ENCODE measurements around the gene R3HDM1.

R3HDM1 gene

DNA sequence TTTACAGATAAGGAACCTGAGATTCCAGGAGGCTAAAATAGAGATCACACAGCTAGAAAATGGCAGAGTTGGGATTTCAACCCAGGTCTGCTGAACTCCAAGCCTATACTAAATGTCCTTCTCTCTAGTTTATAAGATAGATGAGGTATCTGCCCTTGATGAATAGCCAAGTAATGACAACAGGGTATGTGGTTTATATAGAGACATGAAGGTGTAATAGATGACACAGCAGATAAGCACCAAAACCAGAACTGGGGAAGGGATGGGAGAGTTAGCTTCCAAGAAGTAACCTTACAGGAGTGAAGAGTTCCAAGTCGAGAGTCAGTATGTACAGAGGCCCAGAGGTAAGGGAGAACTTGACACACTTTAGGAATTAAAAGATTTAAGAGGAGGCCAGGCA, 105.7 kb downstream of the R3HDM1 start:
- H3K4me3 ChIP-seq (ENCODE audit: low read length), result no peak overlapping the region
- TF ChIP-seq, protein P1, sequence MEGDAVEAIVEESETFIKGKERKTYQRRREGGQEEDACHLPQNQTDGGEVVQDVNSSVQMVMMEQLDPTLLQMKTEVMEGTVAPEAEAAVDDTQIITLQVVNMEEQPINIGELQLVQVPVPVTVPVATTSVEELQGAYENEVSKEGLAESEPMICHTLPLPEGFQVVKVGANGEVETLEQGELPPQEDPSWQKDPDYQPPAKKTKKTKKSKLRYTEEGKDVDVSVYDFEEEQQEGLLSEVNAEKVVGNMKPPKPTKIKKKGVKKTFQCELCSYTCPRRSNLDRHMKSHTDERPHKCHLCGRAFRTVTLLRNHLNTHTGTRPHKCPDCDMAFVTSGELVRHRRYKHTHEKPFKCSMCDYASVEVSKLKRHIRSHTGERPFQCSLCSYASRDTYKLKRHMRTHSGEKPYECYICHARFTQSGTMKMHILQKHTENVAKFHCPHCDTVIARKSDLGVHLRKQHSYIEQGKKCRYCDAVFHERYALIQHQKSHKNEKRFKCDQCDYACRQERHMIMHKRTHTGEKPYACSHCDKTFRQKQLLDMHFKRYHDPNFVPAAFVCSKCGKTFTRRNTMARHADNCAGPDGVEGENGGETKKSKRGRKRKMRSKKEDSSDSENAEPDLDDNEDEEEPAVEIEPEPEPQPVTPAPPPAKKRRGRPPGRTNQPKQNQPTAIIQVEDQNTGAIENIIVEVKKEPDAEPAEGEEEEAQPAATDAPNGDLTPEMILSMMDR (IDR thresholded peaks at IDR 0.05; ENCODE audit: insufficient read depth, low read depth, low read length, missing control alignments), result no peak
- no peak for DNase-seq (ENCODE audit: low read depth)

- TF ChIP-seq, protein P1 (IDR thresholded peaks at IDR 0.05; ENCODE audit: insufficient read depth, low read depth, low read length, missing control alignments), result no peak
- DNase-seq (ENCODE audit: low read depth), result no peak
- no peak overlapping the region for H3K4me3 ChIP-seq (ENCODE audit: low read length)
Observed at GRCh38 chr2:135637456-135638087, 106.3 kb downstream of the R3HDM1 start.

GRCh38 chr2:135638825-135639224, 107.5 kb downstream of the R3HDM1 start:
- H3K4me3 ChIP-seq (ENCODE audit: low read length), result no peak overlapping the region
- DNase-seq (ENCODE audit: low read depth), result no peak
- TF ChIP-seq, protein P1 (IDR thresholded peaks at IDR 0.05; ENCODE audit: insufficient read depth, low read depth, low read length, missing control alignments), result no peak

DNA sequence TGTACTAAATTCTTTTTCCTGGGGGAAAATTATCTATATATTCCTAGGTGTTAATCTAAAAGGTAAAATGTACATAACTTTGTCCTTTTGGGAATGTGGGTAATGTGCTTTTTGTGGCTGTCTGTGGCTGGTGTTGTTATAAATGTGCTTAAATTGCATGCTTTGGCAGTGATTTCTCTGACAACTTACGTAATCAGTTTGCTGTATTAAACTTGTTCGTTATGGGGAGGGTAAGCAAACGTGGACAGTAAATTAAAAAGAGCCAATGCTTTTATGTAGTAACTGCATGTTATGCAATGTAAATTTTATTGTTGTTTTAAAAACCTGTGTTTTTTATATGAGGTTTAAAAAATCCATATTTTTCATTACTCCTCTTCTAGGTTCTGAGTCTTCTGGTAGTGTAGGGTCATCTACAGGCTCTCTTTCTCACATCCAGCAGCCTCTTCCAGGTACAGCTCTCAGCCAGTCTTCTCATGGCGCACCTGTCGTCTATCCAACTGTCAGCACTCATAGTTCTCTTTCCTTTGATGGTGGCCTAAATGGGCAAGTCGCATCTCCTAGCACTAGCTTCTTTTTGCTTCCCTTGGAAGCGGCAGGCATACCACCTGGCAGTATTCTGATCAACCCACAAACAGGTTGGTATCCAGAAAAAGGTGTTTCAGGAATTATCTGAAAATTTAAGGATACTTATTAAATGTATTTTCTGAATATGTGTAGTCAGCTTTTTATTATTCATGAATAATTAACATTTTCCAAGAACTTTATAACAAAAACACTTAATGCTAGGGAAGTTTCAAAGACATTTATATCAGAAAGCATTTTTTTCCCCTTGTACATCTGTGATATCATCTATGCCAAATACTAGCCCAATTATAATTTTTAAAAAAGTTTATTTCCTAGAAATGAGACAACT, 110.1 kb downstream of the R3HDM1 start:
- DNase-seq (ENCODE audit: low read depth), result no peak
- H3K4me3 ChIP-seq (ENCODE audit: low read length), result no peak overlapping the region
- TF ChIP-seq, protein P1 (IDR thresholded peaks at IDR 0.05; ENCODE audit: insufficient read depth, low read depth, low read length, missing control alignments), result no peak

- no peak for DNase-seq (ENCODE audit: low read depth)
- no peak overlapping the region for H3K4me3 ChIP-seq (ENCODE audit: low read length)
- TF ChIP-seq, protein P1 (IDR thresholded peaks at IDR 0.05; ENCODE audit: insufficient read depth, low read depth, low read length, missing control alignments), result no peak
Observed at GRCh38 chr2:135647836-135648579, 116.7 kb downstream of the R3HDM1 start.

DNA sequence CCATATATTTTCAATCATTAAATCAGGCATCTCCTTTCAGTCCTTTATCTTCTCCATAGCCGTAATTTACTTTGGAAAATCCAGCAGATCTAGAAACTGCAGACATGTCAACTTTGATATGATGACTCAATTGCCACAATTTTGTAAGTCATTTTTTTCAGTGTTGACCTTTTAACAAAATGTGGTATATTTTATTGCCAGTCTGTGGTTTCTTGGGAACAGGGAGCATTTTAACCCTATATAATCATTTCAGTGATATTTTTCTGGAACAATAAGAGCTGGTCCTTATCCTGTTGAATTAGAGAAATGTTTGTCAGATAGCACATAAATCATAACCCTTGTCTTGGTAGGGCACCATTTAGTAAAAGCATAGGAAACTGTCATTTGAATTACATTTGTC, 119.4 kb downstream of the R3HDM1 start:
- no peak overlapping the region for H3K4me3 ChIP-seq (ENCODE audit: low read length)
- TF ChIP-seq, protein P1 (IDR thresholded peaks at IDR 0.05; ENCODE audit: insufficient read depth, low read depth, low read length, missing control alignments), result no peak
- no peak for DNase-seq (ENCODE audit: low read depth)

Data from epithelial cell of esophagus (primary cell).